A549 (cell line): ENCODE data around the gene AFAP1. TPM values are rescaled to one million over a fixed set of nuclear protein-coding genes. Genes with fewer than 3 reads are reported as not detected.

Experiments used
- ATAC-seq, 2 experiments: fragments of 200-7000 bp in 1 of 2; fragments of >200 bp in 1 of 2; cut with Nextera tagmentation in 1 of 2; cut with Tn5 transposase in 1 of 2; 3 replicates each; pipeline versions ENCODE4 v1.8.0 to v1.9.1; 2018 to 2020; ENCODE audit warnings: mild to moderate bottlenecking in 1 of 2, moderate library complexity in 1 of 2
- CTCF ChIA-PET: fragments of 300-600 bp; sonication (Branson Sonifier 250); formaldehyde crosslinking; extraction: SDS; loops from one replicate; lab custom pipeline; 2021; ENCODE audit warnings: antibody characterized with exemption, inconsistent platforms; lab: Yijun Ruan, JAX
- POLR2A ChIA-PET: fragments of 350-600 bp; formaldehyde crosslinking; extraction: SDS; loops from one replicate; lab custom pipeline; 2021; ENCODE audit warnings: antibody characterized with exemption, inconsistent platforms; lab: Yijun Ruan, JAX
- DNase-seq, 2 experiments: peaks; one replicate each; pipeline versions ENCODE4 v3.0.0 to v3.0.0-alpha.2; 2011 to 2016; ENCODE audit warnings: low read depth in 1 of 2, low spot score in 1 of 2
- FAIRE-seq: peaks from 2 replicates; lab custom pipeline; 2011; peaks lifted over from hg19 to GRCh38; lab: Jason Lieb, UNC
- H3K27ac ChIP-seq, 2 experiments: fragments of >200 bp; sonication (Bioruptor Twin); formaldehyde crosslinking; 3 replicates each; pipeline ENCODE4 v1.5.1; 2016 to 2017
- H3K4me1 ChIP-seq: fragments of >200 bp; sonication (Bioruptor Twin); formaldehyde crosslinking; 3 replicates; pipeline ENCODE4 v1.6.1; 2016
- H3K4me2 ChIP-seq: fragments of >200 bp; sonication (Bioruptor Twin); formaldehyde crosslinking; 3 replicates; pipeline ENCODE4 v1.6.1; 2016
- H3K4me3 ChIP-seq: fragments of >200 bp; sonication (Bioruptor Twin); formaldehyde crosslinking; 3 replicates; pipeline ENCODE4 v1.5.1; 2016
- H3K9me3 ChIP-seq: fragments of >200 bp; sonication (Bioruptor Twin); formaldehyde crosslinking; 3 replicates; pipeline ENCODE4 v1.6.1; 2016
- BCL3 ChIP-seq: fragments of >200 bp; sonication (Bioruptor Twin); formaldehyde crosslinking; IDR thresholded peaks from 3 replicates; pipeline ENCODE4 v1.6.1; 2016
- EHMT2 ChIP-seq: fragments of 200-600 bp; sonication (generic); IDR thresholded peaks from 2 replicates; pipeline ENCODE4 v1.6.1; 2016; ENCODE audit warnings: antibody characterized with exemption, low read depth, mild to moderate bottlenecking, moderate library complexity
- FOXS1 ChIP-seq: fragments of 250-450 bp; sonication (Bioruptor Pico); IDR thresholded peaks from 2 replicates; pipeline ENCODE4 v1.5.0; 2020; ENCODE audit warnings: mild to moderate bottlenecking, moderate library complexity
- HES2 ChIP-seq: fragments of >200 bp; sonication (Bioruptor Twin); formaldehyde crosslinking; IDR thresholded peaks from 2 replicates; pipeline ENCODE4 v1.6.1; 2016
- HOXA7 ChIP-seq: fragments of 250-450 bp; sonication (Bioruptor Pico); IDR thresholded peaks from 2 replicates; pipeline ENCODE4 v1.5.0; 2020; ENCODE audit warnings: mild to moderate bottlenecking, moderate library complexity
- HOXB13 ChIP-seq: fragments of 250-450 bp; sonication (Bioruptor Pico); IDR thresholded peaks from 2 replicates; pipeline ENCODE4 v1.5.0; 2020; ENCODE audit warnings: low read depth, mild to moderate bottlenecking, moderate library complexity
- NR3C1 ChIP-seq: fragments of >200 bp; sonication (Bioruptor Twin); formaldehyde crosslinking; IDR thresholded peaks from 3 replicates; pipeline ENCODE4 v1.6.1; 2017
- PHF8 ChIP-seq: fragments of 200-600 bp; sonication (generic); IDR thresholded peaks from 2 replicates; pipeline ENCODE4 v1.6.1; 2016; ENCODE audit warnings: low read depth, mild to moderate bottlenecking, antibody characterized with exemption, moderate library complexity, borderline replicate concordance
- POLR2AphosphoS2 ChIP-seq: conservative IDR thresholded peaks from 2 replicates; pipeline ENCODE4 v1.6.1; 2012; ENCODE audit warnings: low read length, improper control_type of control experiment, inconsistent platforms
- RARB ChIP-seq: fragments of 250-450 bp; sonication (Bioruptor Pico); IDR thresholded peaks from 2 replicates; pipeline ENCODE4 v1.8.0; 2021; ENCODE audit warnings: mild to moderate bottlenecking, moderate library complexity
- RCOR1 ChIP-seq: fragments of 150-350 bp; IDR thresholded peaks from 2 replicates; pipeline ENCODE4 v1.6.1; 2014; ENCODE audit warnings: antibody characterized with exemption, low read length, low read depth
- REST ChIP-seq: fragments of 200-600 bp; sonication (generic); IDR thresholded peaks from 2 replicates; pipeline ENCODE4 v1.6.1; 2016; ENCODE audit warnings: antibody characterized with exemption, mild to moderate bottlenecking, moderate library complexity
- RFX5 ChIP-seq: fragments of 450-650 bp; IDR thresholded peaks from 2 replicates; pipeline ENCODE4 v1.7.1; 2014; ENCODE audit warnings: antibody characterized with exemption, mild to moderate bottlenecking, moderate library complexity
- RNF2 ChIP-seq: fragments of 200-600 bp; sonication (generic); IDR thresholded peaks from 2 replicates; pipeline ENCODE4 v1.6.1; 2016; ENCODE audit warnings: low read depth, mild to moderate bottlenecking, antibody characterized with exemption, moderate library complexity, borderline replicate concordance
- TP53 ChIP-seq: fragments of 250-450 bp; sonication (Bioruptor Pico); IDR thresholded peaks from 2 replicates; pipeline ENCODE4 v1.5.0; 2021; ENCODE audit warnings: mild to moderate bottlenecking, moderate library complexity
- ZC3H11A ChIP-seq: fragments of 450-650 bp; IDR thresholded peaks from 2 replicates; pipeline ENCODE4 v1.6.1; 2014; ENCODE audit warnings: antibody characterized with exemption, mild to moderate bottlenecking
- ZFP36 ChIP-seq: fragments of 450-650 bp; IDR thresholded peaks from 2 replicates; pipeline ENCODE4 v1.6.1; 2014; ENCODE audit warnings: borderline replicate concordance; ENCODE audit not compliant: partially characterized antibody
- ZSCAN20 ChIP-seq: fragments of 250-450 bp; sonication (Bioruptor Pico); IDR thresholded peaks from 2 replicates; pipeline ENCODE4 v1.8.0; 2022; ENCODE audit warnings: mild to moderate bottlenecking, moderate library complexity
- WGBS: methylation state at CpG from one replicate; pipeline ENCODE4 v1.1.6; 2017; ENCODE audit errors: missing lambda C conversion rate; 5-methylcytosine and 5-hydroxymethylcytosine counted together
- polyA plus RNA-seq, 4 experiments: library from polyadenylated mRNA; depleted of rRNA in 3 of 4; stranded (reverse); fragments of >200 nt; fragmentation: RNase III in 1 of 4; extraction: RNeasy Plus Mini Kit Qiagen cat#74134 plus additional on column Dnase treatment in 1 of 4; gene quantifications; 2 replicates in 3 of 4; 3 replicates in 1 of 4; pipeline ENCODE4 v1.2.3, GENCODE V29; 2011 to 2017
- TF ChIP-seq, protein P1 (sequence below): fragments of >200 bp; sonication (Bioruptor Twin); formaldehyde crosslinking; IDR thresholded peaks from 3 replicates; pipeline ENCODE4 v1.5.1; 2016
- TF ChIP-seq, protein P2 (sequence below): IDR thresholded peaks from 2 replicates; pipeline ENCODE4 v1.6.1; 2012
- TF ChIP-seq, protein P3 (sequence below): fragments of 150-350 bp; IDR thresholded peaks from 2 replicates; pipeline ENCODE4 v1.6.1; 2014; ENCODE audit warnings: low read depth, mild to moderate bottlenecking, low read length
- TF ChIP-seq, protein P4 (sequence below): IDR thresholded peaks from 2 replicates; pipeline ENCODE4 v1.6.1; 2012; ENCODE audit warnings: low read depth, borderline replicate concordance

The AFAP1 gene
- polyA plus RNA-seq, 2 of the 4 experiments (the other 2 are of a cell fraction): 25.4 to 29.6 TPM

GRCh38 chr4:7897811-7898210 lies 41.9 kb downstream of the AFAP1 start:
- Histone ChIP-seq H3K4me3 (no peak overlapping the region), H3K4me2 (no peak overlapping the region), H3K4me1 (peaks cover 40% of the 10 kb centered on the region), H3K9me3 (no peaks in the 10 kb centered on the region), H3K27ac (no peak overlapping the region; a peak in 1 of 6 replicates)
- no peak for TF ChIP-seq HES2
- no peak for TF ChIP-seq RNF2
- TF ChIP-seq, protein P1, sequence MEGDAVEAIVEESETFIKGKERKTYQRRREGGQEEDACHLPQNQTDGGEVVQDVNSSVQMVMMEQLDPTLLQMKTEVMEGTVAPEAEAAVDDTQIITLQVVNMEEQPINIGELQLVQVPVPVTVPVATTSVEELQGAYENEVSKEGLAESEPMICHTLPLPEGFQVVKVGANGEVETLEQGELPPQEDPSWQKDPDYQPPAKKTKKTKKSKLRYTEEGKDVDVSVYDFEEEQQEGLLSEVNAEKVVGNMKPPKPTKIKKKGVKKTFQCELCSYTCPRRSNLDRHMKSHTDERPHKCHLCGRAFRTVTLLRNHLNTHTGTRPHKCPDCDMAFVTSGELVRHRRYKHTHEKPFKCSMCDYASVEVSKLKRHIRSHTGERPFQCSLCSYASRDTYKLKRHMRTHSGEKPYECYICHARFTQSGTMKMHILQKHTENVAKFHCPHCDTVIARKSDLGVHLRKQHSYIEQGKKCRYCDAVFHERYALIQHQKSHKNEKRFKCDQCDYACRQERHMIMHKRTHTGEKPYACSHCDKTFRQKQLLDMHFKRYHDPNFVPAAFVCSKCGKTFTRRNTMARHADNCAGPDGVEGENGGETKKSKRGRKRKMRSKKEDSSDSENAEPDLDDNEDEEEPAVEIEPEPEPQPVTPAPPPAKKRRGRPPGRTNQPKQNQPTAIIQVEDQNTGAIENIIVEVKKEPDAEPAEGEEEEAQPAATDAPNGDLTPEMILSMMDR: no peak
- no peak for TF ChIP-seq NR3C1
- TF ChIP-seq HOXB13 (CRISPR knock-in tag): no peak
- TF ChIP-seq PHF8: no peak
- no peak for TF ChIP-seq ZC3H11A
- no peak for TF ChIP-seq EHMT2
- no peak for TF ChIP-seq TP53 (CRISPR knock-in tag)
- TF ChIP-seq REST: no peak
- TF ChIP-seq, protein P2, sequence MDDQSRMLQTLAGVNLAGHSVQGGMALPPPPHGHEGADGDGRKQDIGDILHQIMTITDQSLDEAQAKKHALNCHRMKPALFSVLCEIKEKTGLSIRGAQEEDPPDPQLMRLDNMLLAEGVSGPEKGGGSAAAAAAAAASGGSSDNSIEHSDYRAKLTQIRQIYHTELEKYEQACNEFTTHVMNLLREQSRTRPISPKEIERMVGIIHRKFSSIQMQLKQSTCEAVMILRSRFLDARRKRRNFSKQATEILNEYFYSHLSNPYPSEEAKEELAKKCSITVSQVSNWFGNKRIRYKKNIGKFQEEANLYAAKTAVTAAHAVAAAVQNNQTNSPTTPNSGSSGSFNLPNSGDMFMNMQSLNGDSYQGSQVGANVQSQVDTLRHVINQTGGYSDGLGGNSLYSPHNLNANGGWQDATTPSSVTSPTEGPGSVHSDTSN: no peak
- TF ChIP-seq, protein P3, sequence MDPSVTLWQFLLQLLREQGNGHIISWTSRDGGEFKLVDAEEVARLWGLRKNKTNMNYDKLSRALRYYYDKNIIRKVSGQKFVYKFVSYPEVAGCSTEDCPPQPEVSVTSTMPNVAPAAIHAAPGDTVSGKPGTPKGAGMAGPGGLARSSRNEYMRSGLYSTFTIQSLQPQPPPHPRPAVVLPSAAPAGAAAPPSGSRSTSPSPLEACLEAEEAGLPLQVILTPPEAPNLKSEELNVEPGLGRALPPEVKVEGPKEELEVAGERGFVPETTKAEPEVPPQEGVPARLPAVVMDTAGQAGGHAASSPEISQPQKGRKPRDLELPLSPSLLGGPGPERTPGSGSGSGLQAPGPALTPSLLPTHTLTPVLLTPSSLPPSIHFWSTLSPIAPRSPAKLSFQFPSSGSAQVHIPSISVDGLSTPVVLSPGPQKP: no peak
- no peak for TF ChIP-seq RCOR1
- TF ChIP-seq RARB (CRISPR knock-in tag): no peak
- no peak for TF ChIP-seq RFX5
- CTCF ChIA-PET: no interaction called here
- no peak for DNase-seq
- POLR2A ChIA-PET: no interaction called here
- 81% methylated on average over 7 of the region's 7 CpGs for WGBS
- no peak for FAIRE-seq
- ATAC-seq: no peak

DNA sequence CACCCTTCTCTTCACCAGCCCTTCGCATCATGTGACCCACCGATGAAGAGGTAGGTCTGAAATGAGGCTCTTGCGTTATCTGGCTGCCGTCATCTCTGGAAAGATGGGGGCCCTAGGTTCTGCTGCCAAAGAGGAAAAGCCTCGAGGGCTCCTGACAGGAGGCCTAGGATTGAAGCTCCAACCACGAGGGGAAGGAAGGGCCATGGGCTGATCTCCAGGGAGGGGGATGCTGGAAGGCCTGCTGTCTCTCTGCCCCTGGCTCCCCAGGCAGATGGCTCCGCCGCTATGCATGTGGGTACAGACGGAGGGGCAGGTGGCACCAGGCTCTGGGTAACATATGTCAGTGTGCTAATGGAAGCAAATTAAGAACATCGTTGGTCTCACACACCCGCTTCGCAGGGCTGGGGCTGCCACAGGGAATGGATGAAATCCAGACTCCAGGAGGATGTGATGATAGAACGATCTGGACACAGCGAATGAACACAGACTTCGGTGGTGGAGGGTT lies 44.9 kb downstream of the AFAP1 start:
- Histone ChIP-seq H3K4me1 (peaks cover 54% of the 10 kb centered on the region), H3K4me3 (no peak overlapping the region), H3K4me2 (no peak overlapping the region), H3K9me3 (no peaks in the 10 kb centered on the region), H3K27ac (peak overlapping the region in 1 of 2 experiments; percentile 35; a peak in 3 of 6 replicates)
- DNase-seq (no peak), ATAC-seq (no peak), FAIRE-seq (no peak)
- 95% methylated on average over 10 of the region's 15 CpGs for WGBS
- CTCF ChIA-PET: interaction anchor here (1.2 to 1.7 kb wide), 3 partner anchors 10 to 17 kb away, joined by 3 to 6 read pairs (median 5); no protein-coding TSS in a partner anchor
- POLR2A ChIA-PET: no interaction called here
- TF ChIP-seq HOXA7 (CRISPR knock-in tag) (no peak), POLR2AphosphoS2 (no peak), REST (no peak), ZSCAN20 (CRISPR knock-in tag) (no peak), ZFP36 (no peak), RNF2 (no peak), BCL3 (no peak), FOXS1 (CRISPR knock-in tag) (no peak)
- TF ChIP-seq, protein P4, sequence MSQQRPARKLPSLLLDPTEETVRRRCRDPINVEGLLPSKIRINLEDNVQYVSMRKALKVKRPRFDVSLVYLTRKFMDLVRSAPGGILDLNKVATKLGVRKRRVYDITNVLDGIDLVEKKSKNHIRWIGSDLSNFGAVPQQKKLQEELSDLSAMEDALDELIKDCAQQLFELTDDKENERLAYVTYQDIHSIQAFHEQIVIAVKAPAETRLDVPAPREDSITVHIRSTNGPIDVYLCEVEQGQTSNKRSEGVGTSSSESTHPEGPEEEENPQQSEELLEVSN: no peak
